ENCODE results near the gene CAPS.

CAPS gene

DNA sequence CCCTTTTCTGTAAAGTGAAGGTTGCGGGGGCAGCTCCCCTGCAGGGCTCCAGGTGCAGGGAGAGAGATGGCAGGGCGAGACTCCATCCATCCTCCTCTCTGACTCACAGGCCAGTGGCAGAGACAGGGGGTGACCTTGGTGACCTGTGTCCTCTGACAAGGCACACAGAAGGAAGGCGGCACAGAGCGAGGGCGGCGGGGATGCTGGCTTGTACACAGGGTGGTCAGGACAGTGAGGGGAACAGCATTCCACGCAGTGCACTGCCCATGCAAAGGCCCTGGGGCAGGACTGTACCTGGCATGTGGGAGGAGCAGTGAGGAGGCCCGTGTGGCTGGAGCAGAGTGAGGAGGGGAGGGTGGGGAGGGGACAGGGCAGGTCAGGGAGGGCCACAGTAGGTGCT lies 18.2 kb upstream of the CAPS start:
- ATAC-seq (ENCODE audit: insufficient read depth, low read depth) (no peak), DNase-seq (no peak)
- Histone ChIP-seq H3K4me2 (ENCODE audit: insufficient read depth, low read length) (no peak overlapping the region), H2AFZ (ENCODE audit: low read depth, low read length) (no peak overlapping the region), H3K4me3 (ENCODE audit: low read depth in 1 of 2, low read length in 2 of 2) (no peak overlapping the region), H3K27me3 (ENCODE audit: insufficient read depth, low read length, poor library complexity) (no peaks in the 10 kb centered on the region), H4K20me1 (ENCODE audit: insufficient read depth, low read length) (peaks cover 53% of the 10 kb centered on the region), H3K9ac (ENCODE audit: low read depth, low read length) (no peak overlapping the region), H3K9me3 (ENCODE audit: insufficient read depth, low read length, severe bottlenecking) (no peaks in the 10 kb centered on the region), H3K4me1 (ENCODE audit: insufficient read depth, low read length) (peaks cover 5% of the 10 kb centered on the region; the same call in 1 of the 2 replicates), H3K36me3 (ENCODE audit: insufficient read depth, low read length) (peaks cover 35% of the 10 kb centered on the region), H3K79me2 (ENCODE audit: insufficient read depth, low read length) (peaks cover 31% of the 10 kb centered on the region), H3K27ac (ENCODE audit: low read length) (no peak overlapping the region)
- no peak for TF ChIP-seq CTCF (IDR thresholded peaks at IDR 0.05; ENCODE audit: borderline replicate concordance, extremely low read depth, low read length, poor library complexity, severe bottlenecking)
- TF ChIP-seq EZH2 (IDR thresholded peaks at IDR 0.05; ENCODE audit: borderline replicate concordance, low read depth, low read length, severe bottlenecking), result no peak

- DNase-seq, result no peak
- TF ChIP-seq EZH2 (IDR thresholded peaks at IDR 0.05; ENCODE audit: borderline replicate concordance, low read depth, low read length, severe bottlenecking), result no peak
- TF ChIP-seq CTCF (IDR thresholded peaks at IDR 0.05; ENCODE audit: borderline replicate concordance, extremely low read depth, low read length, poor library complexity, severe bottlenecking), result no peak
- H2AFZ ChIP-seq (ENCODE audit: low read depth, low read length), result no peak overlapping the region
- H3K27ac ChIP-seq (ENCODE audit: low read length), result no peak overlapping the region
- no peaks in the 10 kb centered on the region for H3K27me3 ChIP-seq (ENCODE audit: insufficient read depth, low read length, poor library complexity)
- peaks cover 11% of the 10 kb centered on the region; the same call in 1 of the 2 replicates for H3K4me1 ChIP-seq (ENCODE audit: insufficient read depth, low read length)
- H3K9ac ChIP-seq (ENCODE audit: low read depth, low read length), result no peak overlapping the region
- H3K4me3 ChIP-seq (ENCODE audit: low read depth in 1 of 2, low read length in 2 of 2), result no peak overlapping the region
- peaks cover 37% of the 10 kb centered on the region for H3K79me2 ChIP-seq (ENCODE audit: insufficient read depth, low read length)
- ATAC-seq (ENCODE audit: insufficient read depth, low read depth), result no peak
- H4K20me1 ChIP-seq (ENCODE audit: insufficient read depth, low read length), result peaks cover 59% of the 10 kb centered on the region
- H3K4me2 ChIP-seq (ENCODE audit: insufficient read depth, low read length), result no peak overlapping the region
- peaks cover 41% of the 10 kb centered on the region for H3K36me3 ChIP-seq (ENCODE audit: insufficient read depth, low read length)
- no peaks in the 10 kb centered on the region for H3K9me3 ChIP-seq (ENCODE audit: insufficient read depth, low read length, severe bottlenecking)
Observed at GRCh38 chr19:5896365-5897076, 17.5 kb upstream of the CAPS start.

- Histone ChIP-seq H4K20me1 (ENCODE audit: insufficient read depth, low read length) (peaks cover 60% of the 10 kb centered on the region), H2AFZ (ENCODE audit: low read depth, low read length) (no peak overlapping the region), H3K4me3 (ENCODE audit: low read depth in 1 of 2, low read length in 2 of 2) (no peak overlapping the region), H3K4me2 (ENCODE audit: insufficient read depth, low read length) (no peak overlapping the region), H3K9me3 (ENCODE audit: insufficient read depth, low read length, severe bottlenecking) (no peaks in the 10 kb centered on the region), H3K27me3 (ENCODE audit: insufficient read depth, low read length, poor library complexity) (no peaks in the 10 kb centered on the region), H3K27ac (ENCODE audit: low read length) (no peak overlapping the region), H3K79me2 (ENCODE audit: insufficient read depth, low read length) (peaks cover 42% of the 10 kb centered on the region), H3K4me1 (ENCODE audit: insufficient read depth, low read length) (peaks cover 15% of the 10 kb centered on the region), H3K9ac (ENCODE audit: low read depth, low read length) (no peak overlapping the region), H3K36me3 (ENCODE audit: insufficient read depth, low read length) (peaks cover 41% of the 10 kb centered on the region)
- ATAC-seq (ENCODE audit: insufficient read depth, low read depth), result no peak
- no peak for DNase-seq
- TF ChIP-seq CTCF (IDR thresholded peaks at IDR 0.05; ENCODE audit: borderline replicate concordance, extremely low read depth, low read length, poor library complexity, severe bottlenecking) (no peak), EZH2 (IDR thresholded peaks at IDR 0.05; ENCODE audit: borderline replicate concordance, low read depth, low read length, severe bottlenecking) (no peak)
Observed at GRCh38 chr19:5897189-5897969, 16.7 kb upstream of the CAPS start.

All from DND-41 (cell line).